ENCODE results near the gene ANKRD7.
"Not testable (repeated sequence)": the region's sequence is repeated elsewhere in the genome, so short reads cannot be mapped to it uniquely, and the experiment has no call there.

ANKRD7 gene

DNA sequence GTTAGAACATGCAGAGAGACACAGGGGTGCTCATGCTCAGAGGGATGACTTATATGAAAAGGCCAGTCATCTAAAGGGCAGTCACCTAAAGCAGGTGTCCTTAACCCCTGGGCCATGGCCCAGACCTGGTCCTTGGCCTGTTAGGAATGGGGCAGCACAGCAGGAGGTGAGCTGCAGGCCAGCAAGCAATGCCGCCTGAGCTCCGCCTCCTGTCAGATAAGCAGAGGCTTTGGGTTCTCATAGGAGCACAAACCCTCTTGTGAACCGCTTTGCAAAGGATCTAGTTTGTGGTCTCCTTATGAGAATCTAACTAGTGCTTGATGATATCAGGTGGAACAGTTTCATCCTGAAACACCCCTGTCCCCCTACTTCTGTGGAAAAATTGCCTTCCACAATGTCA lies 14.5 kb downstream of the ANKRD7 start:
- DNase-seq: no peak

DNA sequence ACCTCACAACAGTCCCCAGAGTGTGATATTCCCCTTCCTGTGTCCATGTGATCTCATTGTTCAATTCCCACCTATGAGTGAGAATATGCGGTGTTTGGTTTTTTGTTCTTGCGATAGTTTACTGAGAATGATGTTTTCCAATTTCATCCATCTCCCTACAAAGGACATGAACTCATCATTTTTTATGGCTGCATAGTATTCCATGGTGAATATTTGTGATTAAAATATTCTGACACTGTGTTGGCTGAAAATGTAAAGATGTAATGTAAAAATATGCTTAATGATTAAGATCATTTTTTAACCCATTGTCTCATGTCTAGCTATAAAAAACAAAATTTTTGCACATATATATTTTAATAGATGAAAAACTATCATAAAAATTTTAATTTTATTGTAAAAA lies 15.8 kb downstream of the ANKRD7 start:
- DNase-seq: not testable (repeated sequence)

DNA sequence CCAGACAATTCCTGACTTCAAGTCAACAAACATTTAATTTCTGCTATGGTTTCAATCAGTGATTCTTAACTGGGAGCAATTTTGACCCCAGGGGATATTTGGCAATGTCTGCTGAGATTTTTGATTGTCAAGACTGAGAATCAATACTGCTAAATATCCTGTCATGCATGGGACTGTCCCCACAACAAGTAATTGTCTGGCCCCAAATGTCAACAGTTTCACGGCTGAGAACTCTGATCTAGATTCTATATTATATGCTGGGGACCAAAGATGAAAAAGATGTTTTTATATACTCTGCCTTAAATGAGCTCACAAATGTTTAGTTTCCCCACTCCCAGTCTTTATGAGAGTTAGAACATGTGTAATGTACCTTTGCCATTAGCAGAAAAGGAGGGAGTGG lies 19.2 kb downstream of the ANKRD7 start:
- no peak for DNase-seq

DNA sequence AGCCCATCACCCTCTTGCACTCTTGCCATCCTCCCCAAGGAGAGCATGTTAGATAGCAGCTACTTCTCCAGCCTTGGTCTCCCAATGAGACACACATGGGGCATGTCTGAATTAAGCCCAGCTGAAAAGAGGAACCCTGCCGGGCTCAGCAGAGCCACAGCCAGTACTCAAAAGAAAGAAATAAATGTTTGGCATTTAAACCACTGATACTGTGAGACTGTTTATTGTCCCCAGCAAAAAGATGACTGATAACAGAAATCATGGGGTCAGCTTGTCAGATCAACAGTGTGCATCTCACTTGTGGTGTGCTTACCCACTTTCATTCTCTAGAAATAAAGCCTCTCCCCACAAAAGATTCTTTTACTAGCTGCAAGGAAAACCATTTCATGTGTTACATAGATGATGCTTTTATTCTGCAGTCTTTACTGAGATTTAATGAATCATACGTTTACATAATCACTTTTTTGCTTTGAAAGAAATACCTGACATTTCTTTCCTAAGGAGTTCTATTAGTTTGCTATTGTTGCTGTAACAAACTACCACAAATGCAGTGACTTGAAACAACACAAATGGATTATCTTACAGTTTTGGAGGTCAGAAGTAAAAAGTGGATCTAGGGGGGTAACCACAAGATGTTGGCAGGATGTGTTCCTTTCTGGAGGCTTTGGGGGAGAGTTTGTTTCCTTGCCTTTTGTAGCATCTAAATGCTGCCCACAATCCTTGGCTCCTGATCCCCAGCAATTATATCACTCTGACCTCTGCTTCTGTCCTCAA lies 20.9 kb downstream of the ANKRD7 start:
- no peak for DNase-seq

DNA sequence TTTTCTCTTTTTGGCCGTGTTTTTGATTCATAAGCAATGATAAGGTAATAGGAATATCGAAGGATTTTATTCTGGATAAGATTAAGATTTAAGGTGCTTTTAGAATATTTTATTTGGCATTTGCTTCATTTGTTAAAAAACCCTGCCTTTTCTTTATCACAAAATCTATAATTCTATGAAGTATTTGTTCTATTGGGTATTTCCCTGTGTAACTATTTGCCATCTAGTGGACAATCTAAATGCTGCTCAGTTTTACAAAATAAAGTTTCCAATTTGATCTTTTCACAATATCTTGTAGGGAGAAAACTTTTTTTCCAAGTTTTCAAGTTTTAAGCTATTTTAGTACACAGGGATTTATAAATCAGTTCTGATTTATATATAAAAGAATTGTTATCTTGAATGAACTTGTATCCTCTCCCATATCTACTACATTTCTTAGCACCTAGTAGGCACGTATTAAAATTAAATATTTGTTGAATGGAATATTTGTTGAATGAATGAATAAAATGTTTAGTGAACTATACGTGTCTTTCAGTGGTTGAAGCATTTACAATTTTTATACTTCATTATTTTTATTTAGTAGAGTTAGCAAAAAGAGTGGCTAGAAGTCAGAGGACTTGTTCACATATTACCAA lies 26.5 kb downstream of the ANKRD7 start:
- DNase-seq: peak; percentile 17 to 21

DNA sequence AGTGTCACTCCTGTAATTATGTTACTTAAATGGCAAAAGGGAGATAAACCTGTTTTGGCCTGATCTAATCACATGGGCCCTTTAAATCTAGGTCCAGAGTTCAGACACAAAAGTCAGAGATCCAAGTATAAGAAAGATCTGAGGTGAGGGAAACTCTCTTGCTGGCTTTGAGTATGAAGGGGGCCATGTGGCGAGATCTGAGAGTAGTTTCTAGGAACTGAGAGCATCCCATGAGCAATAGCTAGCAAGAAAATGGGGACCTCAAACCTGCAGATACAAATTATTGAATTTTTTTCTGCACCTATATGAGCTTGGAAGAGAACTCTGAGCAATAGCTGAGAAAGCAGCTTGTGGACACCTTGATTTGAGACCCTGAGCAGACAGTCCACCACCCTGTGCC lies 27.6 kb downstream of the ANKRD7 start:
- no peak for DNase-seq

DNA sequence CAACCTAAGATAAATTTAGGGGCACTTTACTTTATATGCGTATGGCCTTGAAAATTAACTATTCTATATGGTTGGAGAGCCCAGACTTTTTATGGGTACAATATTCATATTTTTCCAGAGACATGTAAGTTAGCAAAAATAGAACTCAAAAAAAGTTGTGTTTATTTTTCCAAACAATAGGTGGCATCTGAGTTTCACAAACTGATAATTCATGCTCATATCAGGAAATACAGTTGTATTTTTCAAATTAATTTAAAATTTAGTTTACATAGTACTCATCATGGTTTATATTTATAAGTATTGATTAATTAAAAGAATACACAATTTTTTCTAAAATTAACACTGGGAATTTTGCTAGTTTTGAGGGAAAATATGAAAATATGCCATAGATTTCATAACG lies 34.6 kb downstream of the ANKRD7 start:
- peak in 1 of 2 experiments; percentile 12 for DNase-seq

DNA sequence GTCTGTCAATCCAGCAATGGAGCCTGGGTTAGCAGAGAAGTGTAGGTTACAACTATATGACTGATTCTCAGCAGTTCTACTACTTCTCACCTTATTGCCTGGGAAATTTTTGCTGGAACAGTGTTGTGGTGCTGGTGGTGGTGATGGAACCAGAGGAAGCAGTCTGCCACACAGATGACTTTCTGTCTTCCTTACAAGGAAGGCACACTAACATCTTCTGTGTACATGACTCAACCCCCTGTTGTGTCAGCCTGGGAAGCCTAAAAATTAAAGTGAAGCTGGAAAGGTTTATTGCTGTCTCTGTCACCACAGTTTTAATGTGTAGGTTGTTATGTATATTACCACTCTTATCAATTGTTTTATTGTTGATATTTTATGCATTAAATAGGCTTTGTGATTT lies 40.3 kb downstream of the ANKRD7 start:
- peak in 1 of 2 experiments; percentile 15 for DNase-seq

DNA sequence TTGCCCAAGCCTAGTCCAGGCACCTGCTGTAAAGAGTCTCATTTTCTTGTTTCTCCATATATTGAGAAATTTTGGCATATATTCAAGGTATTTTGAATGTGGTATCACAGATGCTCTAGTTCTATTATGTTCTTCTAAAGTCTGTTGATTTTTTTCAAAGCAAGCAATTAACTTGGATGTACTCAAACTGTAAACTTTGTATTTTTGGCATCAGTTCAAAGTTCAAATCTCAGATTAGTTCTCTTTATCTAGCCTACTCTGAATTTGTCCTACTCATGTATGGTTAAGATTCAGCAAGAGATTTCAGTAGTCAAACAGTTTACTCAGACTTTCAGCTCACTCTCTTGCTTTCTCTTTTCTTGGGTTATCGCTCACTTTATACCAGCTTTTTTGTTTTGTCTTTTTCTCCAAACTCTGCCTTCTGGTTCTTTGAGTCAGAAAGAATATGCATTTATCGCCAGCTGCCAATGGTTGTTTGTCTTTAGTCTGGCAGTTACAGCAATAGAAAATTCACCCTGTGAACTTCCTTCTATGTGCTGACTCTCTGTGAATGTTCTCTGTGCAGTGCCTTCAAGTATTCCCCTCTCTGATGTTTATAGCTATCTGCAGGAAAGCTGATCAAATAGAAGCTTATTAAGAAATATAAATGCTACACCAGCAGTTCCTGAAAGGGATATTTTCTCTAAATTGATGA lies 56.0 kb downstream of the ANKRD7 start:
- DNase-seq: no peak

DNA sequence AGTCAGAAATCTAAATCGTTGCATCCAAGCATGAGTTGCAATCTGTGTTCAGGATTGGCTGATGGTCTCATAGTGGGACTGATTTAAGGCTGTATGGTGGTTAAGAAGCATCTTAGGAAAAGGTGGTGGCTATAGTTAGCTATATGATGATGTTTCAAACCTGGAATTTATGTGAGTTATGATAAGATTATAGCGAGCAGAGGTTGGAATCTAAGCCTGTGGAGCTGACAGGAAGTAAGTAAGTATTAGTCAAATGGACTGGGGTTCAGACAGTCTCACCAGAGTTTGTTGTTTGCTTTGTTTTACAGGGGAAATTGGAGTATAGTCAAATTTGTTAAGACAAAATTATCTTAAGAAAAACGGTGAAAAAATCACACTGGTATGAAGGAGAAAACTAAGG lies 56.7 kb downstream of the ANKRD7 start:
- DNase-seq: no peak

DNA sequence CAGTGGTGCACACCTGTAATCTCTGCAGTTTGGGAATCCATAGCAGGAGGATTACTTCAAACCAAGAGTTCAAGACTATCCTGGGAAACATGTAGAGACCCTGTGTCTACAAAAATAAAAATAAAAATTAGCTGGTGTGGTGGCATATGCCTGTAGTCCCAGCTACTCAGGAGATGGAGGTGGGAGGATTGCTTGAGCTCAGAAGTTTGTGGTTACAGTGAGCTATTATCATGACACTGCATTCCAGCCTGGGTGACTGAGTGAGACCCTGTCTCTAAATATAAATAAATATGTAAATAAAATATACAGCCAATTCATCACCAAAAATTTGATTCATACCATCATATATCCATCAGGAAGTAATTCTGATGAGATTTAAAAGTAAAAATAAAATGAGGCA lies 60.9 kb downstream of the ANKRD7 start:
- DNase-seq: no peak

DNA sequence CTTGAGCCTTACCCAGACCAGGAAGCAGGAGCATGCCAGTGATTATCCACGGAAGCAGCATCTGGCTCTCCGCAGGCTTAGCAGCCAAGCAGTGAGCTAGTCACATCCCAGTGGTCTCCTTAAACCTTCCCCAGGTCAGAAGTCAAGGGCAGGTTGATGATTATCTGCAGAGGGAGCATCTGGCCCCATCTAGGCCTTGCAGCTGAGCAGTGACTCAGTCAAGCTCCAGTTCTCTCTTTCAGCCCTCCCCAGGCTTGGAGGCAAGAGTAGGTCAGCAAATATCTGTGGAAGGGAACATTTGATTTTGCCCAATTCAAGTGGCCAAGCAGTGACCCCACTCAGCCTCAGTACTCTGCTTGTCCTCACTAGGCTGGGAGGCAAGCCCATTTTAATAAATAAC lies 61.6 kb downstream of the ANKRD7 start:
- DNase-seq: no peak

DNA sequence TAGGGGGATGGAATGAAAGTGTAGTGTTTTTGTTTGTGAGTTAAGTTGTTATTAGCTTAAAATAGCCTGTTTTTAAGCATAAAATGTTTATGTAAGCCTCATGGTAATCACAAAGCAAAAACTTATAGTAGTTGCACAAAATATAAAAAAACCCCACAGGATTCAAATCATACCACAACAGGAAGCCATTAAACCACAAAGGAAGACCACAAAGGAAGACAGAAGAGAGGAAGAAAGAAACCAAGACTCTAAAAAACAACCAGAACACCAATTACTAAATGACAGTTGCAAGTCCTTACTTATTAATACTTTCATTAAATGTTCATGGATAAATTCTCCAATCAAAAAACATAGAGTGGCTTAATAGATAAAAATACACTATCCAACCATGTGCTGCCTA lies 63.6 kb downstream of the ANKRD7 start:
- peak; percentile 79 to 83 for DNase-seq

DNA sequence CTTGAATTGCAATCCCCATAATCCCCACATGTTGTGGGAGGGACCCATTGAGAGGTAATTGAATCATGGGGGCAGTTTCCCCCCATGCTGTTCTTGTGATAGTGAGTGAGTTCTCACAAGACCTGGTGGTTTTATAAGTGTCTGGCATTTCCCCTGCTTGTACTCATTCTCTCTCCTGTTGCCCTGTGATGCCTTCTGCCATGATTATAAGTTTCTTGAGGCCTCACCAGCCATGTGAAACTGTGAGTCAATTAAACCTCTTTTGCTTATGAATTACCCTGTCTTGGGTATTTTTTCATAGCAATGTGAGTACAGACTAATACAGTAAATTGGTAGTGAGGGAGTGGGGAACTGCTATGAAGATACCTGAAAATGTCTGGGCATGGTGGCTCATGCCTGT lies 65.0 kb downstream of the ANKRD7 start:
- no peak for DNase-seq
